Measurements from ENCODE around the gene SRD5A1. TPM values are rescaled to one million over a fixed set of nuclear protein-coding genes. Genes with fewer than 3 reads are reported as not detected.

SRD5A1 gene
- total and polyA plus RNA-seq, 2 of the 8 experiments (the other 6 are each of a cell fraction or from before 2014, with no cell fraction given), result 34.7 to 42.4 TPM

- Histone ChIP-seq H3K27ac (ENCODE audit: low read depth, low read length) (no peak overlapping the region), H4K91ac (replicated peaks; ENCODE audit: insufficient read length, low read length) (no peak overlapping the region), H3K4me3 (ENCODE audit: extremely low read depth in 1 of 4, insufficient read depth in 2 of 4, low read depth in 3 of 4, low read length in 4 of 4) (no peak overlapping the region), H3K4me2 (ENCODE audit: insufficient read depth in 1 of 2, low read depth in 2 of 2, low read length in 2 of 2) (no peak overlapping the region), H2BK120ac (replicated peaks; ENCODE audit: low read depth, low read length) (no peak overlapping the region), H3K9me3 (ENCODE audit: insufficient read depth in 2 of 2, low read depth in 1 of 2, low read length in 1 of 2) (no peaks in the 10 kb centered on the region), H3K4ac (replicated peaks; ENCODE audit: insufficient read length, low read depth, low read length) (no peak overlapping the region), H3K14ac (ENCODE audit: insufficient read length) (no peak overlapping the region), H3K18ac (ENCODE audit: extremely low read depth, low read length) (no peak overlapping the region), H3K23me2 (ENCODE audit: low read depth, low read length) (no peaks in the 10 kb centered on the region; the same call in 1 of the 2 replicates), H3K23ac (ENCODE audit: insufficient read length) (no peak overlapping the region), H3K56ac (replicated peaks; ENCODE audit: insufficient read length, low read depth, low read length) (no peak overlapping the region), H3K27me3 (replicated peaks in 1 of 4; ENCODE audit: control insufficient read depth in 3 of 4, extremely low read depth in 1 of 4, insufficient read depth in 3 of 4, low read length in 3 of 4) (no peaks in the 10 kb centered on the region), H3K9ac (replicated peaks in 1 of 4; ENCODE audit: extremely low read depth in 1 of 4, low read depth in 3 of 4, low read length in 3 of 4) (no peak overlapping the region), H2AK5ac (ENCODE audit: low read depth, low read length) (no peak overlapping the region), H2BK5ac (ENCODE audit: low read depth, low read length) (no peak overlapping the region), H4K5ac (ENCODE audit: insufficient read length, low read depth, low read length) (no peak overlapping the region), H3K36me3 (ENCODE audit: control insufficient read depth in 2 of 4, insufficient read depth in 4 of 4, low read length in 3 of 4) (no peaks in the 10 kb centered on the region), H3K79me2 (ENCODE audit: control insufficient read depth in 1 of 2, insufficient read depth in 2 of 2, low read length in 2 of 2) (peaks cover 4 to 40% of the 10 kb centered on the region in 2 experiments), H4K20me1 (replicated peaks in 1 of 2; ENCODE audit: control insufficient read depth in 1 of 2, insufficient read depth in 2 of 2, low read length in 2 of 2) (peaks cover 0 to 12% of the 10 kb centered on the region in 2 experiments), H3K79me1 (ENCODE audit: low read depth, low read length) (peaks cover 9% of the 10 kb centered on the region; the same call in 1 of the 2 replicates), H2BK12ac (ENCODE audit: low read depth, low read length) (no peak overlapping the region), H2AFZ (ENCODE audit: low read length) (no peak overlapping the region), H3K4me1 (replicated peaks in 1 of 4; ENCODE audit: control insufficient read depth in 3 of 4, insufficient read depth in 4 of 4, low read length in 3 of 4) (peaks cover 0 to 2% (median 0%) of the 10 kb centered on the region in 4 experiments; a peak in 3 of 7 replicates), H2BK20ac (ENCODE audit: low read length) (no peak overlapping the region), H2BK15ac (ENCODE audit: low read length) (no peak overlapping the region), H4K8ac (ENCODE audit: extremely low read depth, insufficient read depth, low read length) (no peak overlapping the region)
- ChIA-PET POLR2A (ENCODE audit: partially characterized antibody) (no interaction called here), CTCF (ENCODE audit: partially characterized antibody) (interaction anchor here (1.4 kb wide), 1 partner anchor 107 kb away, joined by 4 read pairs; no protein-coding TSS in a partner anchor)
- TF ChIP-seq TBP (IDR thresholded peaks at IDR 0.05; ENCODE audit: low read depth, low read length) (no peak), RBBP5 (IDR thresholded peaks at IDR 0.05; ENCODE audit: borderline replicate concordance, low read depth, low read length) (no peak), HDAC2 (IDR thresholded peaks at IDR 0.05; ENCODE audit: borderline replicate concordance in 1 of 2, low read depth in 2 of 2, low read length in 2 of 2) (no peak), ATF2 (IDR thresholded peaks at IDR 0.05; ENCODE audit: low read length) (no peak), CHD1 (IDR thresholded peaks at IDR 0.05; ENCODE audit: low read depth, low read length) (no peak), TAF1 (IDR thresholded peaks at IDR 0.05; ENCODE audit: low read depth, low read length) (no peak), KDM1A (IDR thresholded peaks at IDR 0.05; ENCODE audit: borderline replicate concordance, low read length) (no peak), TCF12 (IDR thresholded peaks at IDR 0.05; ENCODE audit: low read depth, low read length) (no peak), YY1 (IDR thresholded peaks at IDR 0.05; ENCODE audit: low read depth, low read length) (no peak), EZH2 (IDR thresholded peaks at IDR 0.05; ENCODE audit: low read depth, low read length, severe bottlenecking) (no peak), TAF7 (optimal IDR thresholded peaks at IDR 0.05; ENCODE audit: borderline replicate concordance, low read depth, low read length) (no peak)
- DNase-seq (ENCODE audit: low read depth in 1 of 2, low spot score in 2 of 2) (no peak), FAIRE-seq (no peak)
- 74% methylated on average over 4 of the region's 4 CpGs; no CpG with 5 or more reads in 1 of the 2 experiments for WGBS, 2 experiments (ENCODE audit: extremely low coverage in 1 of 2, insufficient coverage in 1 of 2, insufficient read length in 1 of 2, insufficient replicate concordance in 2 of 2, low coverage in 1 of 2, low lambda C conversion rate in 2 of 2, missing lambda C conversion rate in 1 of 2)
Measured at GRCh38 chr5:6638236-6638635, 5.0 kb downstream of the SRD5A1 start.

All from H1 (cell line).